Measurements from ENCODE around the gene AOC1.

Gene AOC1

DNA sequence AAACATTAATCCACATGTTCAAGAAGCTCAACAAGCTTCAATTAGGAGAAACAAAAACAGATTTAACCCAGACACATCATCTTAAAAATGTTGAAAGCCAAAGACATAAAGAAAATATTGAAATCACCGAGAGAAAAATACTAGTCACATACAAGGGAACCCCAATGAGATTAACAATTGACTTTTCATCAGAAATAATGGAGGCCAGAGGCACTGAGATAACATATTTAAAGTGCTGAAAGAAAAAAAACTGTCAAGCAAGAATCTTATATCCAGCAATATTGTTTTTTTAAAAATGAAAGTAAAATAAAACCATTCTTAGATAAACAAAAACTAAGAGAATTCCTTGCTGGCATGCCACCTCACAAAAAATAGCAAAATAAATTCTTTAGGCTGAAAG lies 28.9 kb downstream of the AOC1 start:
- Histone ChIP-seq H3K4me3 (ENCODE audit: low read length) (no peak overlapping the region), H3K36me3 (ENCODE audit: control insufficient read depth, insufficient read depth, low read length, severe bottlenecking) (no peaks in the 10 kb centered on the region), H3K9me3 (ENCODE audit: control insufficient read depth, low read length) (peaks cover 53% of the 10 kb centered on the region), H3K9ac (ENCODE audit: low read length) (no peak overlapping the region), H3K4me1 (ENCODE audit: control insufficient read depth, insufficient read depth, low read length) (no peaks in the 10 kb centered on the region), H3K27me3 (replicated peaks; ENCODE audit: control insufficient read depth, insufficient read depth, low read length) (peaks cover 5% of the 10 kb centered on the region)
- no peak for DNase-seq (ENCODE audit: low read depth)

DNA sequence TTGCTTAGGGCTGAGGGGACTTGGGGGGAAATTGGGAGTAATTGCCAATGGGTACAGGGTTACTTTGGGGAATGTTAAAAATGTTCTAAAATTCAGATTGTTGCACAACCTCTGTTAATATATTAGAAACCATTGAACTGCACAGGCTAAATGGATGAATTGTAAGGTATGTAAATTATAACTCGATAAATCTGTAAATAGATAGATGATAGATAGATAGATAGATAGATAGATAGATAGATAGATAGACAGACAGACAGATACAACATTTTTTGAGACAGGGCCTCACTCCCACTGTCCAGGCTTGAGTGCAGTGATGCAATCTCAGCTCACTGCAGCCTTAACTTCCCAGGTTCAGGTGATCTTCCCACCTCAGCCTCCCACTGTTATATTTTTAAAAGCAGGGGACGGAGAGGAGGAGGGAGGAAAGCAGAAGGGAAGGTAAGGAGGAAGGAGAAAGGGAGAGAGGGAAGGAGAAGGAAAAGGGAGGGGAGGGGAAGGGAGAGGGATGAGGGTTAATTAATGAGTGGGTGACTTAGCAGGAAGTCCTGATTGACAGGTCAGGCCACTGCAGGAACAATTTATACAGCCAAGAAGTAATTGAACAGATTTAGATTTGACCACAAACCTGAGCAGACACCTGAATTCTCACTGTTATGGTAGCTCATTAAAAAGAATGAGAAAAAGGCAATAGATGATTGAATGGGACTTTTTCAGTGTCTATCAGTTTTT lies 38.7 kb downstream of the AOC1 start:
- H3K36me3 ChIP-seq (ENCODE audit: control insufficient read depth, insufficient read depth, low read length, severe bottlenecking), result no peaks in the 10 kb centered on the region
- no peak overlapping the region for H3K4me3 ChIP-seq (ENCODE audit: low read length)
- H3K27me3 ChIP-seq (replicated peaks; ENCODE audit: control insufficient read depth, insufficient read depth, low read length), result peaks cover 11% of the 10 kb centered on the region
- no peaks in the 10 kb centered on the region for H3K4me1 ChIP-seq (ENCODE audit: control insufficient read depth, insufficient read depth, low read length)
- no peak overlapping the region for H3K9ac ChIP-seq (ENCODE audit: low read length)
- H3K9me3 ChIP-seq (ENCODE audit: control insufficient read depth, low read length), result peaks cover 17% of the 10 kb centered on the region
- no peak for DNase-seq (ENCODE audit: low read depth)

DNA sequence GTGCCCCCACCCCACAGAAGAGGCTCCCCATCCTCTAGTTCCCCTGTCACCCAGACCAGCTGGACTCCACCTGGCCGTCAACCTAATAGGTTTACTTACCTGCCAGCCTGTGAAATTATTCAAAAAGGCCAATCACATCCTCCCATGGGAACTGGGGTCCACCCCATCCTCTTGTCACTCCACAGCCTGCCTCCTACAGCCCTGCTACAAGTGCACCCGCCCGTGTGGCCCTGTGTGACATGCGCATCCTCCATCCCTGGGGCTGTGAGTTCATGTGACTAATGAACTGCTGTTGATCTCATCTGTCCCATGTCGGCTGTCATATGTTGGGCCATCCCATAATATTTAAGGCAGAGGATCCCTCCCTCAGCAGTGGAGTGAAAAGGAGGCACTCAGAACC lies 39.4 kb downstream of the AOC1 start:
- Histone ChIP-seq H3K9ac (ENCODE audit: low read length) (no peak overlapping the region), H3K9me3 (ENCODE audit: control insufficient read depth, low read length) (peaks cover 17% of the 10 kb centered on the region), H3K36me3 (ENCODE audit: control insufficient read depth, insufficient read depth, low read length, severe bottlenecking) (no peaks in the 10 kb centered on the region), H3K4me1 (ENCODE audit: control insufficient read depth, insufficient read depth, low read length) (no peaks in the 10 kb centered on the region), H3K27me3 (replicated peaks; ENCODE audit: control insufficient read depth, insufficient read depth, low read length) (peaks cover 18% of the 10 kb centered on the region), H3K4me3 (ENCODE audit: low read length) (no peak overlapping the region)
- DNase-seq (ENCODE audit: low read depth), result no peak

DNA sequence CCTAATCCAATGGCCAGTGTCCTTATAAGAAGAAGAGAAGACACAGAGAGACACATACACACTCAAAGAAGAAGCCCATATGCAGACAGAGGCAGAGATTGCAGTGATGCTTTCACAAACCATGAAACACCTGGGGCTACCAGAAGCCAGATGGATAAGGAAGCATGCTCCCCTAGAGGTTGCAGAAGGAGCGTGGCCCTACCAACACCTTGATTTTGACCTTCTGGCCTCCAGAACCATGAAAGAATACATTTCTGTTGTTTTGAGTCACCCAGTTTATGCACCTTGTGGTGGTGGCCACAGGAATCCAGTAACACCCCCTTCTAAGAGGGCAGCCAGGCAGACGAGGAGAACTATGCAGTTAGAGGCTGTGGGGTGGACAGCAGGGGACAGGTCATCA lies 43.5 kb downstream of the AOC1 start:
- DNase-seq (ENCODE audit: low read depth), result no peak
- Histone ChIP-seq H3K9ac (ENCODE audit: low read length) (no peak overlapping the region), H3K27me3 (replicated peaks; ENCODE audit: control insufficient read depth, insufficient read depth, low read length) (peaks cover 57% of the 10 kb centered on the region), H3K4me3 (ENCODE audit: low read length) (no peak overlapping the region), H3K9me3 (ENCODE audit: control insufficient read depth, low read length) (peaks cover 13% of the 10 kb centered on the region), H3K4me1 (ENCODE audit: control insufficient read depth, insufficient read depth, low read length) (peaks cover 4% of the 10 kb centered on the region), H3K36me3 (ENCODE audit: control insufficient read depth, insufficient read depth, low read length, severe bottlenecking) (no peaks in the 10 kb centered on the region)

DNA sequence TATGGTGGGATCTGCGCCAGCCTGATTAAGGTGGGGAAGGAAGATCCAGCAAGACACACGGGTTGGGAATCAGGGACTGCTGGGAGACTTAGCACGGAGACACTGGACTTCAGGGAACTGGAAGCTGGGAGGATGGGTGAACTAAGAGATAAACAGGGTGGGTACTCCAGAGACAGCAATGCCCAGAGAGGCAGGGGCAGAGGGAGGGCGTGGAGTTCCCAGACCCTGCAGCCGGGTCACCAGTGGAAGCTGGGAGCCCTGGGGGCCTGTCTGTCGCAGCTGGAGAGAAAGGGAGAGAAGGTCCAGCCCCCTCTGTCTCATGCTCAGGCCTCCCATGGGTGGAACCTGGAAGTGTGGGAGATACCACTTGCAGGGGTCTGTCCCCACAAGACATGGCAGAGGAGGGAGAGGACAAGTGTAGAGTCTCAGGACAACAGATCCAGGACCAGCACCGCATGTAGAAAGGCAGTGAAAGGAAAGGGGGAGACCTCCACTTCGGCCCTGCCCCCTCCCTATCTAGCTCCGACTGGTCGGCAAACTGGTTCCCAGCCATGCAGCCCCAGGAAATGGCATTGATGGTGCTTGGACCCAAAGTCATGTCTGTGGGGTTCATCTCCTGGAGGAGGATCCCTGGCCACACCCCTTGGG lies 44.4 kb downstream of the AOC1 start:
- no peak overlapping the region for H3K4me3 ChIP-seq (ENCODE audit: low read length)
- H3K36me3 ChIP-seq (ENCODE audit: control insufficient read depth, insufficient read depth, low read length, severe bottlenecking), result no peaks in the 10 kb centered on the region
- H3K27me3 ChIP-seq (replicated peaks; ENCODE audit: control insufficient read depth, insufficient read depth, low read length), result peaks cover 64% of the 10 kb centered on the region
- DNase-seq (ENCODE audit: low read depth), result no peak
- no peak overlapping the region for H3K9ac ChIP-seq (ENCODE audit: low read length)
- peaks cover 4% of the 10 kb centered on the region for H3K4me1 ChIP-seq (ENCODE audit: control insufficient read depth, insufficient read depth, low read length)
- H3K9me3 ChIP-seq (ENCODE audit: control insufficient read depth, low read length), result peaks cover 13% of the 10 kb centered on the region

DNA sequence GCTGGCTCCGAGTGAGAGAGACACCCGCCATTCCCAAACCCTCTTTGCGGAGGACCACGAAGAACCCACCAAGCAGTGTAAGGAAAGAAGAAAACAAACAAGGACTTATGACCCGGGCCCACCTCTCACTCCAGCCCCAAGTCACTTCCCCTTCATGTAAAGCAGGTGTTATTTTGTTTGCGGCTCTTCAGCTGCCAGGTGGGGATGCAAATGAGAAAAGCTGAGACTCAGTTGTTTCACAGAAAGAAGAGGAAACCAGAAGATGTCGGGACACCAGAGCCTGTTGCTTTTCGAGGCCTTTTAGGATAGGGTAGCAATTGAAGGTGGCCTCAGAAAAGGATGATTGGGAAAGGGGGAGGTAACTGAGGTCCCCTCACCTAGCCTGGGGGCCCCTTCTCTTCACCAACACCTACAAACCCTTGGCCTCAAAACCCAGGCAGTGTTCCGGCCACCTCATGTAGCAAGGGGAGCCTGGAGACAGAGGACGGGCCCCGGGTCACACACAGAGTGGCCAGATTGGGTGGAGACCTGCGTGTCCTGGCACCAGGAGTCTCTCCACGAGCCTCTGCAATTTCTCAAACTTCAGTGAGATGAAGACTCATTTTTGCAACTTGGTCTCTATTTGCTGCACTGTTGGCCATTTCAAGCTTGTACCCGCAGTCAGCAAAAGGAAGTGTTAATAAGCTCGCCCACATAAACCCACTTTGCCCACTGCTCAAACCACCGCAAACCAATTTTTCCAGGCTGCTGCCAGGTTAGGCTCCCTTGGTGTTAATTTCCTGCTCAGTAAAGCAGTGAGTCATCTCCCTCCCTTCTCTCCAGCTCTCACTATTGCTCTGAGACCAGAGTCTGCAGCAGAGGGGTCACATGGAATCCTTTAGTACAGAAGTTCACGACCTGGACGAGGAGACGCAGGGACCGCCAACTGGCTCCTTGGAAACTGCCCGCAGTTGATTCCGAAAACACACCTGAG lies 45.5 kb downstream of the AOC1 start:
- Histone ChIP-seq H3K27me3 (replicated peaks; ENCODE audit: control insufficient read depth, insufficient read depth, low read length) (peaks cover 66% of the 10 kb centered on the region), H3K9ac (ENCODE audit: low read length) (no peak overlapping the region), H3K4me1 (ENCODE audit: control insufficient read depth, insufficient read depth, low read length) (peaks cover 4% of the 10 kb centered on the region), H3K9me3 (ENCODE audit: control insufficient read depth, low read length) (peaks cover 13% of the 10 kb centered on the region), H3K4me3 (ENCODE audit: low read length) (no peak overlapping the region), H3K36me3 (ENCODE audit: control insufficient read depth, insufficient read depth, low read length, severe bottlenecking) (no peaks in the 10 kb centered on the region)
- DNase-seq (ENCODE audit: low read depth), result no peak

DNA sequence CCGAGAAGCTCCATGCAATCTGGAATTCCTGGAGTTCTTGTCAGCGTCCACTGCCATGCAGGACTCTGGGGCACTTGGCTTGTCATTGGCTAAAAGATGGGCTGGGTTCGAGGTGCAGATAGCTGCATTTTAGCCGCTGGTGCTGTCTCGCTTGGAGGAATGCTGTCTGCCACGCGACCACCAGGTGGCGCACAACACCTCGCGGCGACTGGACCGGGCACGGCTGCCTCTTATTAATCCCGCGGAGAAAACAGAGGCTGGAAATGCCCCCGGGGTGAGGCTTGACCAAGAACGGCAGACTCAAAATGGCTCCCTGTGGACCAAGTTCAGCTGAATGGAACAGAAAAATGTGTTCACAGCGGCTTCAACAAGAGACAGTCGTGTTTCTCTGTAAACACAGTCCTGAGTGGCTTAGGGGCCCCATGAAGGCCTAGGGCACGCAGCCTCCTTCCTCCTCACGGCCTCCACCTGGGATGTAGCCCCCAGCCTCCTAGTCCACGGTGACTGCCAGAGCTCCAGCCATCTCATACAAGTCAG lies 46.2 kb downstream of the AOC1 start:
- Histone ChIP-seq H3K4me3 (ENCODE audit: low read length) (no peak overlapping the region), H3K27me3 (replicated peaks; ENCODE audit: control insufficient read depth, insufficient read depth, low read length) (peaks cover 66% of the 10 kb centered on the region), H3K9ac (ENCODE audit: low read length) (no peak overlapping the region), H3K36me3 (ENCODE audit: control insufficient read depth, insufficient read depth, low read length, severe bottlenecking) (no peaks in the 10 kb centered on the region), H3K4me1 (ENCODE audit: control insufficient read depth, insufficient read depth, low read length) (peaks cover 4% of the 10 kb centered on the region), H3K9me3 (ENCODE audit: control insufficient read depth, low read length) (peaks cover 7% of the 10 kb centered on the region)
- peak; percentile 86 for DNase-seq (ENCODE audit: low read depth)

DNA sequence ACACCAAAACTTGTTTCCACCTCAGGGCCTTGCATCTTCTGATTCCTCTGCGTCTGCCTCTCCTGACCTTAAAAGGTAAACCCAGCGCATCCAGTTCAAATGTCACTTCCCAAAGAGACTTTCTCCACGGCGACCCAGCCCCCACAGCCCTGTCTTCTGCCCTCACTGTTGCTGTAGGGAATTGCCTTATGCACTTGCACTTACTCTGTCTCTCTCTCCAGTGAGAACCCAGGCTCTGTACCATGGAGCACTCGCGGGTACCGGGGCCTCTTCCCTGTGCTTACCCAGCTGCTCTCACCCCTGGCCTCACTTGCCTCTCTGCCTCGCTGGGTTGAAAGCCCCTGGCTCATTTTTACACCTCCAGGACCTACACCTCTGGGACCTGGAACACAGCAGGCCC lies 48.4 kb downstream of the AOC1 start:
- H3K4me1 ChIP-seq (ENCODE audit: control insufficient read depth, insufficient read depth, low read length), result peaks cover 4% of the 10 kb centered on the region
- no peaks in the 10 kb centered on the region for H3K9me3 ChIP-seq (ENCODE audit: control insufficient read depth, low read length)
- DNase-seq (ENCODE audit: low read depth), result no peak
- peaks cover 67% of the 10 kb centered on the region for H3K27me3 ChIP-seq (replicated peaks; ENCODE audit: control insufficient read depth, insufficient read depth, low read length)
- no peak overlapping the region for H3K9ac ChIP-seq (ENCODE audit: low read length)
- no peak overlapping the region for H3K4me3 ChIP-seq (ENCODE audit: low read length)
- no peaks in the 10 kb centered on the region for H3K36me3 ChIP-seq (ENCODE audit: control insufficient read depth, insufficient read depth, low read length, severe bottlenecking)

DNA sequence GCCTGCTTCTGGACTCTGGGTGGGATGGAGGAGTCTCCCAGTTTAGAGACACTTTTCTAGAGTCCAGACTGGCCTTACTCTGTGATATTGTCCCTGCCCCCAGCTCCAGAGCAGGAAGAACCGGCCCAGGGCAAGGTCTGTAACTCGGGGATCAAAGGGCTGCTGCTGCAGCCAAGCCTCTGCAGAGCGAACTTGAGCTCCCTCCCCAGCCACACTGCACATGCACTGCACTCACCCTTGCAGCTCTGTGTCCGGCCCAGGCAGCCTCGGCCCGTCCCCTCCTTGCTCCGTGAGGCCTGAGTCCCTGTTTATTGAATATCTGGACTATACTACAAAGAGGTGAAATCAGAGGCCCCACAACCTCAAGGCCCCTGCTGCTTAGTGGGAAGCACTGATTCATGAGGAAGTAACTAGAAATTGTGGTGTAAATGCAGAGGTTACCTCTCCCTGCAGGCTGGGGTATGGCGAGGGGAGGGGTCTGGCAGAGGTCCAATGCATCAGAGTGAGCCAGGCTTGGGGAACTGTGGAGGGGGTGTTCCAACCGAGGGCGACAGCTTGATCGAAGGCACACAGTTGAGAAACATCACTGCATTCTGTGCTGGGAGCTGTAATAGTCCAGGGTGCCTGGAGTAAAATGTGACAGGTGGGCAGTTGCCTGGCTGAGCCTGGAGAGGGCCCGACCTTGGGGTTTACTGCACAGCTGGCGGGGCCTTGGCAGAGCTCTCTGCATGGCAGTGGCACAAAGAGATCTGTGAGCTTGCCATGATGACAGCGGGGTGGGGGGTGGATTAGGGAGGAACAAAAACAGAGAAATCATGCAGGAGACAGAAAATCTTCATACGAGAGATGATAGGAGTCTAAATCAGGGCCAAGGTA lies 49.1 kb downstream of the AOC1 start:
- peaks cover 66% of the 10 kb centered on the region for H3K27me3 ChIP-seq (replicated peaks; ENCODE audit: control insufficient read depth, insufficient read depth, low read length)
- H3K9me3 ChIP-seq (ENCODE audit: control insufficient read depth, low read length), result no peaks in the 10 kb centered on the region
- no peaks in the 10 kb centered on the region for H3K36me3 ChIP-seq (ENCODE audit: control insufficient read depth, insufficient read depth, low read length, severe bottlenecking)
- no peak for DNase-seq (ENCODE audit: low read depth)
- H3K9ac ChIP-seq (ENCODE audit: low read length), result no peak overlapping the region
- H3K4me3 ChIP-seq (ENCODE audit: low read length), result no peak overlapping the region
- H3K4me1 ChIP-seq (ENCODE audit: control insufficient read depth, insufficient read depth, low read length), result peaks cover 4% of the 10 kb centered on the region
